Activated naive CD4-positive, alpha-beta T cell treated with anti-CD3 and anti-CD28 coated beads, Interleukin-2, amount 50 U/mL, for 24 hours (primary cell): ENCODE data around the gene CHTF18.
"Not testable (repeated sequence)": the region's sequence is repeated elsewhere in the genome, so short reads cannot be mapped to it uniquely, and the experiment has no call there.

Experiments
- H3K27ac Mint-ChIP-seq: one replicate; pipeline ENCODE4 v1.8.0; 2021; ENCODE audit warnings: mild to moderate bottlenecking, mixed read lengths
- H3K27me3 Mint-ChIP-seq: one replicate; pipeline ENCODE4 v1.8.0; 2021; ENCODE audit warnings: mixed read lengths
- H3K36me3 Mint-ChIP-seq: one replicate; pipeline ENCODE4 v1.8.0; 2021; ENCODE audit warnings: mixed read lengths
- H3K4me1 Mint-ChIP-seq: one replicate; pipeline ENCODE4 v1.8.0; 2021; ENCODE audit warnings: mixed read lengths
- H3K4me3 Mint-ChIP-seq: one replicate; pipeline ENCODE4 v1.8.0; 2021; ENCODE audit warnings: mild to moderate bottlenecking, mixed read lengths
- H3K9me3 Mint-ChIP-seq: one replicate; pipeline ENCODE4 v1.8.0; 2021; ENCODE audit warnings: mixed read lengths

The CHTF18 gene

DNA sequence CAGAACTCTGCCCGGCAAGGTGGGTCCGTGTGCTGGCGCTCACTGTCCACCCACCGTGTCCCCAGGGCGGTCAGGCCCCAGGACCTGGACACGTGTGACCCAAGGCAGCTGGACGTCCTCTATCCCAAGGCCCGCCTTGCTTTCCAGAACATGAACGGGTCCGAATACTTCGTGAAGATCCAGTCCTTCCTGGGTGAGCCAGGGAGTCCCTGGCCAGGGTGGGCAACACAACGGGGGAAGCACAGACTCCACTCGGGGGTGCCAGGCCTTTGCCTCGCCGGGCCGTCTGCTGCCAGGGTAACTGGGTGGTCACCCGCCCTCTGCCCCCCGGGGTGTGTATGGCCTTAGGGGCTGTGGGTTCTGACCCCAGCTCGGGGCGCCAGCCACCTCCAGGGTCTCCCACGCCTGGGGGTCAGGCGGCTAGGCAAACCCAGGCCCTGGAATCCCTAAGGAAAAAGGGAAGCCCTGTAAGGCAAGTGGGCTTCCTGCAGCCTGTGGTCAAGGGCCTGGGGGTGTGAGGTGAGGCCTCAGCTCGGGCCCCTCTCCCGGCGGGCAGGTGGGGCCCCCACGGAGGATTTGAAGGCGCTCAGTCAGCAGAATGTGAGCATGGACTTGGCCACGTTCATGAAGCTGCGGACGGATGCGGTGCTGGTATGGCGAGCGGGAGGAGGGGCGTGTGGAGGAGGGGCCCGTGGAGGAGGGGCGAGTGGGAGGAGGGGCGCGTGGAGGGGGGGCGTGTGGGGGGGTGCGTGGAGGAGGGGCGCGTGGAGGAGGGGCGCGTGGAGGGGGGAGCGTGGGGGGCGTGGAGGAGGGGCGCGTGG lies 21.4 kb upstream of the CHTF18 start:
- Mint-ChIP-seq H3K4me1 (no peaks in the 10 kb centered on the region), H3K36me3 (no peaks in the 10 kb centered on the region), H3K9me3 (no peaks in the 10 kb centered on the region), H3K27me3 (no peaks in the 10 kb centered on the region), H3K4me3 (no peak overlapping the region), H3K27ac (no peak overlapping the region)

DNA sequence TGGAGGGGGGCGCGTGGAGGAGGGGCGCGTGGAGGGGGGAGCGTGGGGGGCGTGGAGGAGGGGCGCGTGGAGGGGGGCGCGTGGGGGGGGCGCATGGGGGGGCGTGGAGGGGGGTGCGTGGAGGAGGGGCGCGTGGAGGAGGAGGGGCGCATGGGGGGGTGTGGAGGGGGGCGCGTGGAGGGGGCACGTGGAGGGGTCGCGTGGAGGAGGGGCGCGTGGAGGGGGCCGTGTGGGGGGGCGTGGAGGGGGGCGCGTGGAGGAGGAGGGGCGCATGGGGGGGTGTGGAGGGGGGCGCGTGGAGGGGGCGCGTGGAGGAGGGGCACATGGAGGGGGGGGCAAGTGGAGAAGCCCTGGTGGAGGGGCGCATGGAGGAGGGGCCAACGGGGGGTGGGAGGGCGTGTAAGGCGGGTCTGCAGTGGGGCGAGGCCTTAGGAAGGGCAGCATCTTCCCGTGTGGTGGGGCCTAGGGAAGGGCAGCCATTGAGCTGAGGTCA lies 20.6 kb upstream of the CHTF18 start:
- H3K9me3 Mint-ChIP-seq, result no peaks in the 10 kb centered on the region
- H3K27me3 Mint-ChIP-seq, result no peaks in the 10 kb centered on the region

DNA sequence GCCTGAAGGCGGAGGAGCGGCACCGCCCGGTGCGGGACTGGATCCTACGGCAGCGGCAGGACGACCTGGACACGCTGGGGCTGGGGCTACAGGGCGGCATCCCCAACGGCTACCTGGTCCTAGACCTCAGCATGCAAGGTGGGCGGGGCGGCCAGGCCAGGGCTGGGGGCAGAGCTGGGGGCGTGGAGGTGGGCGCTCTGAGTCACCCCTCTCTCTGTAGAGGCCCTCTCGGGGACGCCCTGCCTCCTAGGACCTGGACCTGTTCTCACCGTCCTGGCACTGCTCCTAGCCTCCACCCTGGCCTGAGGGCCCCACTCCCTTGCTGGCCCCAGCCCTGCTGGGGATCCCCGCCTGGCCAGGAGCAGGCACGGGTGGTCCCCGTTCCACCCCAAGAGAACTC lies 20.0 kb upstream of the CHTF18 start:
- Mint-ChIP-seq H3K4me3 (no peak overlapping the region), H3K27ac (no peak overlapping the region), H3K4me1 (no peaks in the 10 kb centered on the region), H3K9me3 (no peaks in the 10 kb centered on the region), H3K36me3 (no peaks in the 10 kb centered on the region), H3K27me3 (no peaks in the 10 kb centered on the region)

More for the DNA sequence above, 20.6 kb upstream of the CHTF18 start:
- Mint-ChIP-seq H3K4me3 (no peak overlapping the region), H3K4me1 (no peaks in the 10 kb centered on the region), H3K36me3 (no peaks in the 10 kb centered on the region), H3K27ac (no peak overlapping the region)

DNA sequence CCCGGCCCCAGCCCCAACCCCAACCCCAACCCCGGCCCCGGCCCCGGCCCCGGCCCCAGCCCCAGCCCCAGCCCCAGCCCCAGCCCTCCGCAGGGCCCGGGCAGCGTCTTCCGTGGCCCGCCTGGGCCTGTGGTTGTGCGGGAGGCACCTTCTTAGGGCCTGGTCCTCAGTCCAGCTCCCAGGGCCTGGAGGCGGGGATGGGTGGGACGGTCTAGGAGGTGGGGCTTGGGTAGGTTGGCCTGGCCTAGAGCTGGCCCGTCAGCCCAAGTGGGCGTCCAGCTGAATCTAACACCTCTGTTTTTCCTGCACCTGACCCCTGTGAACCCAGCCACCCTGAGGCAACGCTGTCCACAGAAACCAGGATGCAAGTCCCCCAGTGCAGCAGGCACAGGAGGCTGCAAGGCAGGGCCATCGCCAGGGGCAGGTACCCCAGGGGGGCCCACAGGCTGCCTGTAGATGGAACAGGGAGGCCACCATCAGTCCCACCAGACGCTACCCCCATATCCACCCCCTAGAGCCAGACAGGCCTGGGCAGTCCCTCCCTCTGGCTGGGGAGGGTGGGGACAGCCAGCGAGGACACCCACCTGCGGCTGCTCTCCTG lies 19.1 kb upstream of the CHTF18 start:
- H3K36me3 Mint-ChIP-seq, result no peaks in the 10 kb centered on the region
- no peak overlapping the region for H3K4me3 Mint-ChIP-seq
- H3K9me3 Mint-ChIP-seq, result no peaks in the 10 kb centered on the region
- H3K4me1 Mint-ChIP-seq, result no peaks in the 10 kb centered on the region
- no peaks in the 10 kb centered on the region for H3K27me3 Mint-ChIP-seq
- no peak overlapping the region for H3K27ac Mint-ChIP-seq

DNA sequence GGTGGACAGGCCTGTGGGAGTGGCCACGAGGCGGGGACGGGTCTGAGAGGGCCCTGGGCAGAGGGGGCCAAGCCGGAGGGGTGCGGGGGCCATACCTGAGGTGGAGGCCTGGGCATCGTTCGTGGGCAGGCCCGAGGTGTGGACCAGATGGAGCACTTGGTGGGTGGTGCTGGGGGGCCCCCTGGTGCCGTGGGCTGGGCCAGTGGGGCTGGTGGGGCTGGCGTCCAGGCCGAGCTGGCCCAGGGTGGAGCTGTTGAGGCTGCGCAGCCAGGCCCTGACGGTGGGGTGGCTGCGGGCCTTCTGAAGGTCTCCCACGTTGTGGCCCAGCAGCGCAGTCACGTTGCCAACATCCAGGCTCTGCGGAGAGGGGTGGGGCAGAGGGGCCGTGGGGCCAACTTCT lies 18.5 kb upstream of the CHTF18 start:
- Mint-ChIP-seq H3K9me3 (no peaks in the 10 kb centered on the region), H3K27me3 (no peaks in the 10 kb centered on the region), H3K27ac (no peak overlapping the region), H3K4me1 (no peaks in the 10 kb centered on the region), H3K36me3 (no peaks in the 10 kb centered on the region), H3K4me3 (no peak overlapping the region)

DNA sequence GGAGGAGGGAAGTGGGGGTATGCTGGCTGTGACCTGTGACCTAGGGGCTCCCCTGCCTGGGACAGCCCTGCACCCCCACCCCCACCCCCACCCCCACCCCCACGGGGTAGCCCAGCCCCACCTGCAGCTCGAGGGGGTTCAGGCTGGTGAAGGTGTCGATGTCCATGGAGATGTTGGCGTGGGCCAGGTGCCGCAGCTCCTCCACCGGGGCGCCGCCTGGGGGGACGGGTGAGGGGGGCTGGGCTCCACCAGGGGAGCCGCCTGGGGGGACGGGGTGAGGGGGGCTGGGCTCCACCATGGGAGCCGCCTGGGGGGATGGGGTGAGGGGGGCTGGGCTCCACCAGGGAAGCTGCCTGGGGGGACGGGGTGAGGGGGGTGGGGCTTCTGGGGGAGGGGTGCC lies 18.0 kb upstream of the CHTF18 start:
- no peaks in the 10 kb centered on the region for H3K4me1 Mint-ChIP-seq
- no peaks in the 10 kb centered on the region for H3K36me3 Mint-ChIP-seq
- H3K27ac Mint-ChIP-seq, result no peak overlapping the region
- no peaks in the 10 kb centered on the region for H3K9me3 Mint-ChIP-seq
- H3K27me3 Mint-ChIP-seq, result no peaks in the 10 kb centered on the region
- no peak overlapping the region for H3K4me3 Mint-ChIP-seq

DNA sequence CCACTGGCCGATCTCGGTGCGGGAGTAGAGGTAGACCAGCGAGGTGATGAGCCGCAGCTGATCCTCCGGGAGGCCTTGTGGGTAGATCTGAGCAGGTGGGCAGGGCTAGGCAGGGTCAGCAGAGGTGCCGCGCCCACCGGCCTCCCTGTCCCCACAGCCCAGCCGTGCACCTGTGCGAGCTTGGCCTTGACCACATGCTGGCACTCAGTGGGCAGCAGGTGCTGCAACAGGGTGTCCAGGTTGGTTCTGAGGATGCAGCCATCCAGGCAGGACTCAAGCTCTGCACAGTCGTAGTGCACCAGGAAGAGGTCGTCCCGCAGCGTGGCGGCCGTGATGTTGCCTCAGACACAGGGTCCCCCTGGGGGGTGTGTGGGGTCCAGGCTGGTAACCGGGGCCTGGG lies 15.5 kb upstream of the CHTF18 start:
- Mint-ChIP-seq H3K27me3 (peaks cover 1% of the 10 kb centered on the region), H3K36me3 (no peaks in the 10 kb centered on the region), H3K27ac (no peak overlapping the region), H3K9me3 (no peaks in the 10 kb centered on the region), H3K4me3 (no peak overlapping the region), H3K4me1 (no peaks in the 10 kb centered on the region)

DNA sequence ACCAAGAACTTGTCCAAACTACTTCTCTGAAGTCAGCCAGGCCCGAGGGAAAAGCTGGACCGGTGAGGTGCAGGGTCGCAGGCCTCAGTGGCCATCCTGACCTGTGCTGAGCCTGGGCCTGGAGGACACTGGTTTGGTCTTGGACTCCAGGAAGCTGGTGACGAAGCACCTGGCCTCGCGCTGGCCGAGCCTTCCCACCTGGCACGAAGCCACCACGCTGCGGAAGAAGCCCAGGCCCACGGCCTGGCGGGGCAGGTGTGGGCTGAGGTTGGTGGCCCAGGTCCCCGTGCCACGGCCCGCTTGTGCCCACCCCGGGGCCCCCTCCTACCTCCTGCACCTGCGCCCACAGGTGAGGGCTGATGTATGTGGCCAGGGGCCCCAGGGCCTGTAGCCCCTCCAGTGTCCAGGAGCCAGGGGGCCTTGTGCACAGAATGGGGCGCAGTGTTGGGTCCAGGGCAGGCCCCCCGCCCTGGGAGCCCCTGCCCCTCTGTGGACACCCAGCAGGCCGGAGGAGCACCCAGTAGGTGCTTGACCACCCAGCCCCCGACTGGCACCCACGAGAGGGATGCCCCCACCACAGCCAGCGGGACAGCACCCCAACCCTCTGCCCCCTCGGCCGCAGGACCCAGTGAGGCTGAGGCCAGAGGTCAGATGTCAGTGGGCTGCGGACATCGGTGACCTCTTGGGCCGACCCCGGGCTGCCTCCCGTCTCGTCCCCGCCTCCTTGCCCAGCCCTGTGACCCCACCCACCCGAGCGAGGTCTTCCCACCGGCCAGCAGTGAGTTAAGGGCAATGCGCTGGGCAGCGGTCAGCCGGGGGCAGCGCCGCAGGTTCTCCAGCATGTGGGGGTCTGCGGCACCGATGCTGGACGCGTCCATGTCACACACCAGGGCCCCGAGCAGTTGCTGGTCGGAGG lies 14.1 kb upstream of the CHTF18 start:
- Mint-ChIP-seq H3K27ac (no peak overlapping the region), H3K4me3 (no peak overlapping the region), H3K27me3 (peaks cover 1% of the 10 kb centered on the region), H3K4me1 (no peaks in the 10 kb centered on the region), H3K9me3 (no peaks in the 10 kb centered on the region), H3K36me3 (no peaks in the 10 kb centered on the region)

DNA sequence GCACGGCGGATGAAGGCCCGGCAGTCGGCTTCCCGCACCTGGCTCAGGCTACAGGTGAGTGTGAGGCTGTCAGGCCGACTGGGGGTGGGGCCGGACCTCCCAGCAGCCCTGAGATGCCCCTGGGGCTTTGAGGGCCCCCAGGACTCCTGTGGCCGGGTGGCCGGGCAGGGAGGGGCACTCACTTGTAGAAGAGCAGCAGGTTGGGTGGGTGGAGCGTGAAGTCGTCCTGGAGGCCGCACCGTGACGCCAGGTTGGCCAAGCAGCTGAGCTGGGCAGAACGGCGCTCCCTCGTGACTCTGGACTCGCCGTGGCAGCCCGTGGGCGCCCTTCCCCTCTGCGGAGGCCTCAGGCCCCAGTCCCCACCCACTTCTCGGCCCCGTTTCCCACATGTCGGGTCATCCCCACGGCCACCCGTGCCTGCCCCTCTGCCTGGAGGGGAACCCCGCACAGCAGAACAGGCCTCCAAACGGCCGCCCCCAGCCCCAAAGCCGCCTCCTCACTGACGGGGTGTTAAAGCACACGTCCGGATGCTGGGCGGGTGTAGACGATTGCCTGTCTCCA lies 13.1 kb upstream of the CHTF18 start:
- no peak overlapping the region for H3K27ac Mint-ChIP-seq
- H3K27me3 Mint-ChIP-seq, result peaks cover 1% of the 10 kb centered on the region
- no peak overlapping the region for H3K4me3 Mint-ChIP-seq
- no peaks in the 10 kb centered on the region for H3K9me3 Mint-ChIP-seq
- H3K36me3 Mint-ChIP-seq, result no peaks in the 10 kb centered on the region
- no peaks in the 10 kb centered on the region for H3K4me1 Mint-ChIP-seq

DNA sequence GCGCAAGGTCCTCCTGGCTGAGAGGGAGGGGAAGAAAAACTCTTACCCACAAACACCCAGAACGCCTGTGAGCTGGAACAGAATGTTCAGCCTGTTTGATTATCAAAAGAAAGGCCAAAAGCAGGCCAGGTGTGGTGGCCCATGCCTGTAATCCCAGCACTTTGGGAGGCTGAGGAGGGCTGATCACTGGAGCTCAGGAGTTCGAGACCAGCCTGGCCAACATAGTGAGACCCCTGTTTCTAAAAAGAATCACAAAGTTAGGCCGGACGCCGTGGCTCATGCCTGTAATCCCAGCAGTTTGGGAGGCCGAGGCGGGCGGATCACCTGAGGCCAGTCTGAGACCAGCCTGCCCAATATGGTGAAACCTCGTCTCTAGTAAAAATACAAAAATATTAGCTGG lies 12.1 kb upstream of the CHTF18 start:
- not testable (repeated sequence) for H3K4me3 Mint-ChIP-seq, H3K36me3 Mint-ChIP-seq, H3K9me3 Mint-ChIP-seq, H3K27ac Mint-ChIP-seq, H3K27me3 Mint-ChIP-seq, H3K4me1 Mint-ChIP-seq

DNA sequence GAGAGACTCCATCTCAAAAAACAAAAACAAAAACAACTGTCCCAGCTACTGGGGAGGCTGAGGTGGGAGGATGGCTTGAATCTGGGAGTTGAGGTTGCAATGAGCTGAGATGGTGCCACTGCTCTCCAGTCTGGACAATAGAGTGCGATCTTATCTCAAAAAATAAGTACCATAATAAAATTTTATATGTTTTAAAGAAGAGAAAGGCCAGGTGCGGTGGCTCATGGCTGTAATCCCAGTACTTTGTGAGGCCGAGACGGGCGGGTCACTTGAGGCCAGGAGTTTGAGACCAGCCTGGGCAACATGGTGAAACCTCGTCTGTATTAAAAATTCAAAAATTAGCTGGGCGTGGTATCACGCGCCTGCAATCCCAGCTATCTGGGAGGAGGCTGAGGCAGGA lies 11.6 kb upstream of the CHTF18 start:
- Mint-ChIP-seq H3K36me3 (no peaks in the 10 kb centered on the region), H3K9me3 (no peaks in the 10 kb centered on the region), H3K4me3 (no peak overlapping the region), H3K27ac (no peak overlapping the region), H3K4me1 (no peaks in the 10 kb centered on the region), H3K27me3 (peaks cover 1% of the 10 kb centered on the region)

DNA sequence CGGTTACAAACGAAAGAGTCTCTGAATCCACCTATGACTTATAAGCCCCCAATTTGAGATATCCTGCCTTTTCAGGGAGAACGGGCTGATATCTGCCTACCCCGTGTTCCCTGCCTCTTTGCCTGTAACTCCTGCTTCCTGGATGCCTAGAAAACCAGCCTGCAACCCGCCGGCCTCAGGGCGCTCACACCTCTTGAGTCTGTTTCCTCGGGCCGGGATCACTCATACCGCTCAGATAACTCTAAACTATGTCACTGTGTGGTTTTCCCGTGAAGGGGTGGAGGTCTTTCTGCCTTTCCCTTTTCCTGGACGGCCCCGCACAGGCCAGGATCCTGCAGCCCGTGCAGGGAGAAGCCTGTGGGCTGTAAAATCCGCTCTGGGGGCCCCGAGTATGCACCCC lies 10.6 kb upstream of the CHTF18 start:
- H3K36me3 Mint-ChIP-seq, result no peaks in the 10 kb centered on the region
- H3K9me3 Mint-ChIP-seq, result no peaks in the 10 kb centered on the region
- H3K27me3 Mint-ChIP-seq, result peaks cover 1% of the 10 kb centered on the region
- H3K4me3 Mint-ChIP-seq, result no peak overlapping the region
- no peaks in the 10 kb centered on the region for H3K4me1 Mint-ChIP-seq
- no peak overlapping the region for H3K27ac Mint-ChIP-seq

DNA sequence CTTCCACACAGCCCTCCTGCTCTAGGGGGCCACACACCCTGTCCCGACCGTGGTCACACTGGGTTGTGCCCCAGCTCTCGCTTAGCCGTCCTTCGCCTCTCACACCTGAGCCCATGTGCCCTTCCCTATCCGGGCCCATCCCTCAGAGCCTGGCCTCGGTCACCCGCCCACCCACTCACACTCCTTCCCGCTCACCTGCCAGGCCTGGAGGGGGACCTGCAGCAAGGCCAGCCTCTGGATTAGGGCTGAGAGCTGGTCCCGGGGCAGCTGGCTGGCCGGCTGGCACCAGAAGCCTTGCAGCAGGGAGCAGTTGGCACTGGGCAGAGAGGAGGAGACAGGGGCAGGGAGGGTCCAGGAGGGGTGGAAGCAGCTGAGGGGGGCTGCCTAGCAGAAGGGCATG lies 10.0 kb upstream of the CHTF18 start:
- H3K27ac Mint-ChIP-seq, result no peak overlapping the region
- no peaks in the 10 kb centered on the region for H3K9me3 Mint-ChIP-seq
- no peaks in the 10 kb centered on the region for H3K4me1 Mint-ChIP-seq
- H3K4me3 Mint-ChIP-seq, result no peak overlapping the region
- peaks cover 1% of the 10 kb centered on the region for H3K27me3 Mint-ChIP-seq
- H3K36me3 Mint-ChIP-seq, result no peaks in the 10 kb centered on the region

DNA sequence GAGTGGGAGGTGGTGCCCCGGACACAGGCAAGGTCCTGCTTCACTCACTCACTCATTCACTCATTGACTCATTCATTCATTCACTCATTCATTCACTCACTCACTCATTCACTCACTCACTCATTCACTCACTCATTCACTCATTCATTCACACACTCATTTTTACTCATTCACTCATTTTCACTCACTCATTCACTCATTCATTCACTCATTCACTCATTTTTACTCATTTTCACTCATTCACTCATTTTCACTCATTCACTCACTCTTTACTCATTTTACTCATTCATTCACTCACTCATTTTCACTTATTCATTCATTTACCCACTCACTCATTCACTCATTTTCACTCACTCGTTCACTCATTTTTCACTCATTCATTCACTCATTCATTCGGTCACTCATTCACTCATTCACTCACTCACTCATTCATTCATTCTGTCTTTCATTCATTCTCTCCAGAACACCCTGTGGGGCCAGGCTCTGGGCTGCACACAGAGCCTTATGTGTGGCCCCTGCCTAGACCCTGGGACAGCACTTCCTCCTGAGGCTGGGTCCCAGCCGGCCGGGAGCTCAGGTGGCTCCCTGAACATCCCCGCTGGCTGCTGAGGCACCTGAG lies 9.4 kb upstream of the CHTF18 start:
- no peaks in the 10 kb centered on the region for H3K9me3 Mint-ChIP-seq
- H3K4me1 Mint-ChIP-seq, result no peaks in the 10 kb centered on the region
- H3K4me3 Mint-ChIP-seq, result no peak overlapping the region
- H3K27ac Mint-ChIP-seq, result no peak overlapping the region
- no peaks in the 10 kb centered on the region for H3K36me3 Mint-ChIP-seq
- peaks cover 1% of the 10 kb centered on the region for H3K27me3 Mint-ChIP-seq

DNA sequence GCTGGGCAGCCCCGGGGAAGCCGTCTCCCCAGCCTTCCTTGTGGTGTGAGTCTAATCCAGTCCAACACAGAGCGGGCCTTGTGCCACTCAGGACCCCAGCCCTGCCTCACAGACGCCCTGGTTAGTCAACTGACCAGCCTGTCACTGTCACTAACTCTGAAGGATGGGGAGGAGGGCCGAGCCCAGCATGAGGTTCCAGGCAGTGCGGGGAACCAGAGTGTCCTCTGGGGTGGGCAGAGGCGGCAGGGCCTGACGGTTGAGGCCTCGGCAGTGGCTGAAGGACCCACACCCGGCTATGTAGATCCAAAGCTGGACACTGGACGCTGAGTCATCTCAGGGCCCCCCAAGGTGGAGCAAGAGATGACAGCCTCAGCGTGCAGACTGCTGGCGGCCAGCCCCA lies 8.9 kb upstream of the CHTF18 start:
- Mint-ChIP-seq H3K36me3 (no peaks in the 10 kb centered on the region), H3K4me1 (no peaks in the 10 kb centered on the region), H3K27me3 (peaks cover 1% of the 10 kb centered on the region)

More for the DNA sequence above, 8.9 kb upstream of the CHTF18 start:
- Mint-ChIP-seq H3K4me3 (no peak overlapping the region), H3K27ac (no peak overlapping the region), H3K9me3 (no peaks in the 10 kb centered on the region)
